Liver (tissue), 2 donors: ENCODE measurements around the gene TENM3.

Source experiments
- CTCF ChIP-seq: fragments of 150-350 bp; IDR thresholded peaks from 2 replicates; pipeline ENCODE4 v1.5.1; 2017; ENCODE audit warnings: improper control_type of control experiment, low read depth, low read length; ENCODE audit not compliant: missing input control
- TF ChIP-seq, protein P1 (sequence below): IDR thresholded peaks from 2 replicates; pipeline ENCODE4 v1.6.1; 2016; ENCODE audit warnings: antibody characterized with exemption
- donor health status: healthy.

DNA sequence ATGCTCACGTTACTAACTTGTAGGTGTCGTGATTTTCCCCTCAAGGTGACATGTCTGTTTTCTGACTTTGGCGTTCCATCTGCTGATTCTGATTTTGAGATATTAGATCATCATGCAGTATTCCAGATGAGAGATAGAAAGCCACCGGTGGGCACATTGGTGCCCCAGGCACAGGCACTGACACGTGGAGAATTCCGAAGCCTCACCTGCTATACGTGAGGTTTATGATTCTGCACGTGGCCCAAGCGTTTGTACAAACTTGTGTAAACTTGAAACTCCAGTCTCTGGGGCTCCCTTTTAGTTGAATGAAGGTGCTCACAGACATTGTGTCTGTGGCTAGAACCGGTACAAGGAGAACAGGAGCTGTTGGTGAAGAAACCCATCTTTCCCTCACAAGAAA is 81.1 kb downstream of the TENM3 start:
- TF ChIP-seq, protein P1, sequence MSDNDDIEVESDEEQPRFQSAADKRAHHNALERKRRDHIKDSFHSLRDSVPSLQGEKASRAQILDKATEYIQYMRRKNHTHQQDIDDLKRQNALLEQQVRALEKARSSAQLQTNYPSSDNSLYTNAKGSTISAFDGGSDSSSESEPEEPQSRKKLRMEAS, result no peak
- no peak for TF ChIP-seq CTCF
